Ishikawa (cell line): ENCODE results near the gene PAM.

Experiments
- CEBPB ChIP-seq: IDR thresholded peaks from 2 replicates; pipeline ENCODE4 v1.6.1; 2012
- CREB1 ChIP-seq: IDR thresholded peaks from 2 replicates; pipeline ENCODE4 v1.6.1; 2012; ENCODE audit warnings: low read depth
- EGR1 ChIP-seq: IDR thresholded peaks from 2 replicates; pipeline ENCODE4 v1.6.1; 2012
- EP300 ChIP-seq: IDR thresholded peaks from 2 replicates; pipeline ENCODE4 v1.6.1; 2012; ENCODE audit warnings: borderline replicate concordance
- FOXM1 ChIP-seq: IDR thresholded peaks from 2 replicates; pipeline ENCODE4 v1.6.1; 2012; ENCODE audit warnings: low read depth, borderline replicate concordance
- MAX ChIP-seq: IDR thresholded peaks from 2 replicates; pipeline ENCODE4 v1.6.1; 2012
- NFIC ChIP-seq: IDR thresholded peaks from 2 replicates; pipeline ENCODE4 v1.6.1; 2012
- RAD21 ChIP-seq: IDR thresholded peaks from 2 replicates; pipeline ENCODE4 v1.6.1; 2012; ENCODE audit warnings: low read depth
- REST ChIP-seq: IDR thresholded peaks from 2 replicates; pipeline ENCODE4 v1.6.1; 2012; ENCODE audit warnings: low read depth, mild to moderate bottlenecking
- TAF1 ChIP-seq: IDR thresholded peaks from 2 replicates; pipeline ENCODE4 v1.6.1; 2012; ENCODE audit warnings: low read depth, mild to moderate bottlenecking
- TCF12 ChIP-seq: IDR thresholded peaks from 2 replicates; pipeline ENCODE4 v1.6.1; 2012; ENCODE audit warnings: low read depth
- TEAD4 ChIP-seq: IDR thresholded peaks from 2 replicates; pipeline ENCODE4 v1.6.1; 2012
- USF1 ChIP-seq: IDR thresholded peaks from 2 replicates; pipeline ENCODE4 v1.6.1; 2012
- YY1 ChIP-seq: IDR thresholded peaks from 2 replicates; pipeline ENCODE4 v1.6.1; 2012; ENCODE audit warnings: low read depth
- ZBTB7A ChIP-seq: IDR thresholded peaks from 2 replicates; pipeline ENCODE4 v1.6.1; 2012; ENCODE audit warnings: low read depth

The PAM gene

GRCh38 chr5:102792705-102793104 lies 37.6 kb downstream of the PAM start:
- peak; percentile 64 for TF ChIP-seq RAD21
- TF ChIP-seq REST = no peak

GRCh38 chr5:102794047-102794446 lies 38.9 kb downstream of the PAM start:
- TF ChIP-seq EP300 (no peak), USF1 (no peak), TEAD4 (no peak)

- TF ChIP-seq EP300 = no peak
- no peak for TF ChIP-seq ZBTB7A
- TF ChIP-seq TEAD4 = no peak
- TF ChIP-seq REST = no peak
- no peak for TF ChIP-seq USF1
- no peak for TF ChIP-seq CREB1
- TF ChIP-seq RAD21 = no peak
- TF ChIP-seq EGR1 = no peak
- TF ChIP-seq NFIC = no peak
- TF ChIP-seq TCF12 = no peak
- no peak for TF ChIP-seq YY1
- no peak for TF ChIP-seq CEBPB
- no peak for TF ChIP-seq FOXM1
Measured at GRCh38 chr5:102794677-102795331, 39.7 kb downstream of the PAM start.

GRCh38 chr5:102795526-102795925 lies 40.4 kb downstream of the PAM start:
- no peak for TF ChIP-seq RAD21
- TF ChIP-seq FOXM1 = no peak
- no peak for TF ChIP-seq ZBTB7A
- TF ChIP-seq MAX = no peak
- no peak for TF ChIP-seq REST
- TF ChIP-seq YY1 = no peak
- TF ChIP-seq TCF12 = no peak
- no peak for TF ChIP-seq CEBPB
- no peak for TF ChIP-seq EGR1
- no peak for TF ChIP-seq CREB1
- no peak for TF ChIP-seq NFIC
- no peak for TF ChIP-seq TAF1
- no peak for TF ChIP-seq USF1

GRCh38 chr5:102796009-102796408 lies 40.9 kb downstream of the PAM start:
- TF ChIP-seq RAD21 = no peak
- no peak for TF ChIP-seq TCF12
- TF ChIP-seq TAF1 = no peak
- no peak for TF ChIP-seq EGR1
- TF ChIP-seq ZBTB7A = no peak
- TF ChIP-seq CREB1 = no peak
- TF ChIP-seq EP300 = no peak
- no peak for TF ChIP-seq MAX
- TF ChIP-seq REST = no peak
- TF ChIP-seq USF1 = no peak
